PC-3 (cell line): Measurements from ENCODE around the gene DYNLL2. TPM values are rescaled to one million over a fixed set of nuclear protein-coding genes. Genes with fewer than 3 reads are reported as not detected.

ENCODE experiments used
- ATAC-seq: fragments of 200-7000 bp; cut with Tn5 transposase; 2 replicates; pipeline ENCODE4 v1.9.1; 2020; ENCODE audit warnings: mild to moderate bottlenecking, moderate library complexity
- BruUV-seq: library from RNA; stranded (reverse); fragments of 400-500 nt; replicated peaks from 2 replicates; lab custom pipeline; 2021; lab: Mats Ljungman, UMichigan
- CTCF ChIA-PET: fragments of 300-600 bp; sonication (Branson Sonifier 250); formaldehyde crosslinking; loops from one replicate; lab custom pipeline; 2022; ENCODE audit warnings: antibody characterized with exemption; lab: Charles Lee
- POLR2A ChIA-PET: fragments of 300-600 bp; sonication (Branson Sonifier 250); formaldehyde crosslinking; loops from one replicate; lab custom pipeline; 2022; ENCODE audit warnings: antibody characterized with exemption; ENCODE audit not compliant: unreplicated experiment; lab: Charles Lee
- DNase-seq: peaks from one replicate; pipeline ENCODE4 v3.0.0-alpha.2; 2015
- H2AFZ ChIP-seq: fragments of 300-600 bp; sonication (generic); 2 replicates; pipeline ENCODE4 v1.6.0; 2016; ENCODE audit warnings: antibody characterized with exemption, low read length
- H3F3A ChIP-seq: fragments of 300-600 bp; sonication (generic); one replicate; pipeline ENCODE4 v1.6.0; 2017; ENCODE audit warnings: antibody characterized with exemption, low read length, control low read depth, mild to moderate bottlenecking; ENCODE audit not compliant: unreplicated experiment
- H3K27ac ChIP-seq: fragments of 300-600 bp; sonication (generic); 2 replicates; pipeline ENCODE4 v1.5.1; 2016; ENCODE audit warnings: mild to moderate bottlenecking, low read length
- H3K27me3 ChIP-seq: fragments of 300-600 bp; sonication (generic); 2 replicates; pipeline ENCODE4 v1.6.1; 2016; ENCODE audit warnings: low read length, mixed read lengths
- H3K36me3 ChIP-seq: fragments of 300-600 bp; sonication (generic); 2 replicates; pipeline ENCODE4 v1.6.1; 2016; ENCODE audit warnings: low read depth, mixed run types, low read length, mixed read lengths
- H3K4me1 ChIP-seq: fragments of 300-600 bp; sonication (generic); 2 replicates; pipeline ENCODE4 v1.5.1; 2016; ENCODE audit warnings: low read length; ENCODE audit not compliant: insufficient read depth
- H3K4me2 ChIP-seq: fragments of 300-600 bp; sonication (generic); 2 replicates; pipeline ENCODE4 v1.6.0; 2016; ENCODE audit warnings: low read length
- H3K4me3 ChIP-seq: fragments of 300-600 bp; sonication (generic); 2 replicates; pipeline ENCODE4 v1.5.1; 2016; ENCODE audit warnings: mild to moderate bottlenecking, low read length, mixed read lengths
- H3K79me2 ChIP-seq: fragments of 300-600 bp; sonication (generic); 2 replicates; pipeline ENCODE4 v1.6.1; 2017; ENCODE audit warnings: low read length, mixed read lengths
- H3K9ac ChIP-seq: fragments of 300-600 bp; sonication (generic); 2 replicates; pipeline ENCODE4 v1.6.0; 2016; ENCODE audit warnings: mild to moderate bottlenecking, low read length
- H3K9me2 ChIP-seq: fragments of 300-600 bp; sonication (generic); replicated peaks from 2 replicates; pipeline ENCODE4 v1.6.1; 2016; ENCODE audit warnings: mixed run types, low read length, mixed read lengths
- H3K9me3 ChIP-seq: fragments of 300-600 bp; sonication (generic); 2 replicates; pipeline ENCODE4 v1.6.1; 2016; ENCODE audit warnings: low read length, mixed read lengths
- H4K20me1 ChIP-seq: fragments of 300-600 bp; sonication (generic); 2 replicates; pipeline ENCODE4 v1.6.1; 2016; ENCODE audit warnings: low read length, mixed read lengths
- CTCF ChIP-seq: fragments of 300-600 bp; sonication (generic); conservative IDR thresholded peaks from 2 replicates; pipeline ENCODE4 v1.5.1; 2017; ENCODE audit warnings: antibody characterized with exemption, low read depth, mild to moderate bottlenecking, low read length
- EZH2 ChIP-seq: fragments of 300-600 bp; sonication (generic); IDR thresholded peaks from one replicate; pipeline ENCODE4 v1.6.1; 2017; ENCODE audit warnings: antibody characterized with exemption, mild to moderate bottlenecking, low read length; ENCODE audit not compliant: unreplicated experiment
- EZH2phosphoT487 ChIP-seq: fragments of 300-600 bp; sonication (generic); IDR thresholded peaks from 2 replicates; pipeline ENCODE4 v1.6.1; 2018; ENCODE audit warnings: mild to moderate bottlenecking, antibody characterized with exemption, low read length, borderline replicate concordance
- intact Hi-C: fragments of 100-400 bp; cut with micrococcal nuclease; formaldehyde crosslinking; loops from 2 replicates; pipeline ENCODE4 v1.9.0; 2023
- total RNA-seq: library from RNA; depleted of rRNA; stranded (reverse); fragments of >200 nt; gene quantifications from 2 replicates; pipeline ENCODE4 v1.2.3, GENCODE V29; 2014

Gene DYNLL2
- total RNA-seq, 1 experiment from 2014 or later, result 38.0 TPM

GRCh38 chr17:58085039-58085715 is 2.0 kb downstream of the DYNLL2 start:
- peaks cover 22% of the 10 kb centered on the region for H3K4me1 ChIP-seq
- H3K79me2 ChIP-seq, result peaks cover 66% of the 10 kb centered on the region
- peak overlapping the region; percentile 84; the same call in 1 of the 2 replicates for H3K9ac ChIP-seq
- peak overlapping the region; percentile 97 for H3K4me2 ChIP-seq
- no TSS peak for BruUV-seq
- H3K27me3 ChIP-seq, result no peaks in the 10 kb centered on the region
- TF ChIP-seq EZH2, result no peak
- TF ChIP-seq EZH2phosphoT487, result no peak
- no peak for TF ChIP-seq CTCF
- peaks cover 53% of the 10 kb centered on the region for H3K36me3 ChIP-seq
- H3F3A ChIP-seq, result no peaks in the 10 kb centered on the region
- intact Hi-C loops, result no loop called here
- H3K27ac ChIP-seq, result no peak overlapping the region
- H2AFZ ChIP-seq, result no peak overlapping the region
- no peak for DNase-seq
- ATAC-seq, result no peak
- peak overlapping the region; percentile 97 for H3K4me3 ChIP-seq
- POLR2A ChIA-PET, result no interaction called here
- no peaks in the 10 kb centered on the region for H3K9me2 ChIP-seq
- CTCF ChIA-PET, result no interaction called here
- H3K9me3 ChIP-seq, result no peaks in the 10 kb centered on the region
- H4K20me1 ChIP-seq, result peaks cover 66% of the 10 kb centered on the region

GRCh38 chr17:58086953-58087352 is 3.7 kb downstream of the DYNLL2 start:
- peaks cover 66% of the 10 kb centered on the region for H3K79me2 ChIP-seq
- H2AFZ ChIP-seq, result no peak overlapping the region
- no peaks in the 10 kb centered on the region for H3K9me2 ChIP-seq
- TF ChIP-seq EZH2phosphoT487 (no peak), EZH2 (no peak), CTCF (no peak)
- H3K27me3 ChIP-seq, result no peaks in the 10 kb centered on the region
- intact Hi-C loops, result no loop called here
- H3K36me3 ChIP-seq, result peaks cover 68% of the 10 kb centered on the region
- ChIA-PET CTCF (no interaction called here), POLR2A (no interaction called here)
- no peak overlapping the region for H3K4me3 ChIP-seq
- H3F3A ChIP-seq, result no peaks in the 10 kb centered on the region
- H3K9me3 ChIP-seq, result no peaks in the 10 kb centered on the region
- H3K4me1 ChIP-seq, result peaks cover 22% of the 10 kb centered on the region
- ATAC-seq (no peak), DNase-seq (no peak)
- H4K20me1 ChIP-seq, result peaks cover 71% of the 10 kb centered on the region
- no peak overlapping the region for H3K9ac ChIP-seq
- no peak overlapping the region for H3K27ac ChIP-seq
- no peak overlapping the region for H3K4me2 ChIP-seq
- no TSS peak for BruUV-seq

GRCh38 chr17:58088624-58089023 is 5.4 kb downstream of the DYNLL2 start:
- POLR2A ChIA-PET, result no interaction called here
- no TSS peak for BruUV-seq
- Histone ChIP-seq H3K9me2 (no peaks in the 10 kb centered on the region), H3K4me1 (peaks cover 17% of the 10 kb centered on the region), H3K27ac (no peak overlapping the region), H2AFZ (no peak overlapping the region), H4K20me1 (peaks cover 71% of the 10 kb centered on the region), H3K4me2 (no peak overlapping the region), H3K9ac (no peak overlapping the region), H3K27me3 (no peaks in the 10 kb centered on the region), H3K4me3 (no peak overlapping the region), H3F3A (no peaks in the 10 kb centered on the region), H3K79me2 (peaks cover 63% of the 10 kb centered on the region), H3K36me3 (peaks cover 83% of the 10 kb centered on the region), H3K9me3 (no peaks in the 10 kb centered on the region)
- no peak for DNase-seq
- CTCF ChIA-PET, result no interaction called here
- ATAC-seq, result no peak
- intact Hi-C loops, result no loop called here
- TF ChIP-seq CTCF (no peak), EZH2phosphoT487 (no peak), EZH2 (no peak)
